Measurements from ENCODE around the gene MAP9. TPM values are rescaled to one million over a fixed set of nuclear protein-coding genes. Genes with fewer than 3 reads are reported as not detected.

The MAP9 gene
- total RNA-seq, 2 donors from 2014 or later, result 4.5 to 9.5 TPM

- H3K36me3 ChIP-seq, result no peaks in the 10 kb centered on the region
- TF ChIP-seq, protein P1, sequence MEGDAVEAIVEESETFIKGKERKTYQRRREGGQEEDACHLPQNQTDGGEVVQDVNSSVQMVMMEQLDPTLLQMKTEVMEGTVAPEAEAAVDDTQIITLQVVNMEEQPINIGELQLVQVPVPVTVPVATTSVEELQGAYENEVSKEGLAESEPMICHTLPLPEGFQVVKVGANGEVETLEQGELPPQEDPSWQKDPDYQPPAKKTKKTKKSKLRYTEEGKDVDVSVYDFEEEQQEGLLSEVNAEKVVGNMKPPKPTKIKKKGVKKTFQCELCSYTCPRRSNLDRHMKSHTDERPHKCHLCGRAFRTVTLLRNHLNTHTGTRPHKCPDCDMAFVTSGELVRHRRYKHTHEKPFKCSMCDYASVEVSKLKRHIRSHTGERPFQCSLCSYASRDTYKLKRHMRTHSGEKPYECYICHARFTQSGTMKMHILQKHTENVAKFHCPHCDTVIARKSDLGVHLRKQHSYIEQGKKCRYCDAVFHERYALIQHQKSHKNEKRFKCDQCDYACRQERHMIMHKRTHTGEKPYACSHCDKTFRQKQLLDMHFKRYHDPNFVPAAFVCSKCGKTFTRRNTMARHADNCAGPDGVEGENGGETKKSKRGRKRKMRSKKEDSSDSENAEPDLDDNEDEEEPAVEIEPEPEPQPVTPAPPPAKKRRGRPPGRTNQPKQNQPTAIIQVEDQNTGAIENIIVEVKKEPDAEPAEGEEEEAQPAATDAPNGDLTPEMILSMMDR (IDR thresholded peaks at IDR 0.05), result no peak
- no peak for DNase-seq (ENCODE audit: low spot score)
- no peaks in the 10 kb centered on the region for H3K4me1 ChIP-seq
- H3K4me3 ChIP-seq, result no peak overlapping the region
- no peaks in the 10 kb centered on the region for H3K9me3 ChIP-seq
- H3K27me3 ChIP-seq, result no peaks in the 10 kb centered on the region
- no peak overlapping the region for H3K27ac ChIP-seq
These were observed 34.8 kb upstream of the MAP9 start for GRCh38 chr4:155411546-155411945.

DNA sequence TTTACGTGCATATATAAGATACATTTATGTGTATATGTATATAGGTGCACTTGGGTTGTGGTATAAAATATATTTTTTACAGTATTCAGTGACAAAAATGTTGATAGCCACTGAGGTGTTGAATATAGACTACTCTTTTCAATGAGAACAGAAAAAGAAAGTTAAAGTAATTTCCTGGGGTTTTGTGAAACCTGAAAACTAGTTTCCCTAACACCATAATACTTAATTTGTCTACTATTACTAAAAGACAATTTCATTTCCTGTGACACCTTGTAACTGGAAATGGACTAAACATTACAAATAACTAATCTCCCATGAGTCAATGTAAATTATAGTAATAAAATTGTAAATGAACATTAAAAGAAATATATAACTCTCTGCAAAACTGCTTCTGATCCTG is 32.0 kb upstream of the MAP9 start:
- DNase-seq (ENCODE audit: low spot score), result no peak
- Histone ChIP-seq H3K4me3 (no peak overlapping the region), H3K27ac (no peak overlapping the region), H3K36me3 (no peaks in the 10 kb centered on the region), H3K4me1 (no peaks in the 10 kb centered on the region), H3K27me3 (no peaks in the 10 kb centered on the region), H3K9me3 (no peaks in the 10 kb centered on the region)
- TF ChIP-seq, protein P1 (IDR thresholded peaks at IDR 0.05), result no peak

- H3K36me3 ChIP-seq, result no peaks in the 10 kb centered on the region
- H3K4me3 ChIP-seq, result no peak overlapping the region
- DNase-seq (ENCODE audit: low spot score), result no peak
- H3K27ac ChIP-seq, result no peak overlapping the region
- TF ChIP-seq, protein P1 (IDR thresholded peaks at IDR 0.05), result no peak
- no peaks in the 10 kb centered on the region for H3K27me3 ChIP-seq
- no peaks in the 10 kb centered on the region for H3K4me1 ChIP-seq
- H3K9me3 ChIP-seq, result no peaks in the 10 kb centered on the region
These were observed 30.7 kb upstream of the MAP9 start for GRCh38 chr4:155407480-155407879.

GRCh38 chr4:155405059-155405458 is 28.3 kb upstream of the MAP9 start:
- Histone ChIP-seq H3K4me1 (no peaks in the 10 kb centered on the region), H3K4me3 (no peak overlapping the region), H3K27ac (no peak overlapping the region), H3K27me3 (no peaks in the 10 kb centered on the region), H3K36me3 (no peaks in the 10 kb centered on the region), H3K9me3 (no peaks in the 10 kb centered on the region)
- no peak for DNase-seq (ENCODE audit: low spot score)
- TF ChIP-seq, protein P1 (IDR thresholded peaks at IDR 0.05), result no peak

DNA sequence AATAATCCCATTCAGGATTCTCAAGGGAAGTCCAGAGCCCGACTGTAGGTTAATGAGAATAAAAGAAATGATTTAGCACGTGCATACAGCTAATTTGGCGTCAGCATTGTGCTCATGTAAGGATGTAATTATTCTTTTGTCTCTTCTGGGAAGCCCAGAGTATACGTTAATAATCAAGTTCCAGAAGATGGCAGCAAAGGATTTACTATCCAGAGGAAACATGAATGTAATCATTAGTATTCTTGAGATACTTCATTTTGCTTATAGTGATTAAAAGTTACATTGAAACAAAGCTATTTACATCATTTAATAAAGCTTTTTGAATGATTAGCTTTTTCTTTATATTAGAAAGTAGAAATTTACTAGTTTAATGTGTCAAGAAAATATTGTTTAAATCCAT is 27.1 kb upstream of the MAP9 start:
- no peaks in the 10 kb centered on the region for H3K27me3 ChIP-seq
- DNase-seq (ENCODE audit: low spot score), result no peak
- no peak overlapping the region for H3K27ac ChIP-seq
- TF ChIP-seq, protein P1 (IDR thresholded peaks at IDR 0.05), result peak in 1 of 2 donors; percentile 57
- H3K36me3 ChIP-seq, result no peaks in the 10 kb centered on the region
- H3K9me3 ChIP-seq, result no peaks in the 10 kb centered on the region
- H3K4me1 ChIP-seq, result no peaks in the 10 kb centered on the region
- no peak overlapping the region for H3K4me3 ChIP-seq

- Histone ChIP-seq H3K27me3 (no peaks in the 10 kb centered on the region), H3K4me1 (no peaks in the 10 kb centered on the region), H3K36me3 (no peaks in the 10 kb centered on the region), H3K27ac (no peak overlapping the region), H3K9me3 (no peaks in the 10 kb centered on the region), H3K4me3 (no peak overlapping the region)
- no peak for DNase-seq (ENCODE audit: low spot score)
- TF ChIP-seq, protein P1 (IDR thresholded peaks at IDR 0.05), result no peak
These were observed 26.2 kb upstream of the MAP9 start for GRCh38 chr4:155402941-155403340.
